Measurements from ENCODE around the gene SEMA5A. TPM values are rescaled to one million over a fixed set of nuclear protein-coding genes. Genes with fewer than 3 reads are reported as not detected.

Gene SEMA5A
- total RNA-seq, 1 donor, result 57.0 TPM

- no peak for TF ChIP-seq CTCF (IDR thresholded peaks at IDR 0.05; ENCODE audit: insufficient read depth, low read length)
- no peak for DNase-seq (ENCODE audit: low read depth)
- no peak overlapping the region for H3K4me3 ChIP-seq (ENCODE audit: low read depth, low read length)
Measured at GRCh38 chr5:9264301-9264700, 281.6 kb downstream of the SEMA5A start.

GRCh38 chr5:9263656-9264055 lies 282.2 kb downstream of the SEMA5A start:
- DNase-seq (ENCODE audit: low read depth), result no peak
- H3K4me3 ChIP-seq (ENCODE audit: low read depth, low read length), result no peak overlapping the region
- TF ChIP-seq CTCF (IDR thresholded peaks at IDR 0.05; ENCODE audit: insufficient read depth, low read length), result no peak

- peak; percentile 71 for DNase-seq (ENCODE audit: low read depth)
- no peak for TF ChIP-seq CTCF (IDR thresholded peaks at IDR 0.05; ENCODE audit: insufficient read depth, low read length)
- no peak overlapping the region for H3K4me3 ChIP-seq (ENCODE audit: low read depth, low read length)
Measured at GRCh38 chr5:9251379-9251980, 294.4 kb downstream of the SEMA5A start.

GRCh38 chr5:9249231-9249630 lies 296.6 kb downstream of the SEMA5A start:
- no peak overlapping the region for H3K4me3 ChIP-seq (ENCODE audit: low read depth, low read length)
- no peak for TF ChIP-seq CTCF (IDR thresholded peaks at IDR 0.05; ENCODE audit: insufficient read depth, low read length)
- no peak for DNase-seq (ENCODE audit: low read depth)

- TF ChIP-seq CTCF (IDR thresholded peaks at IDR 0.05; ENCODE audit: insufficient read depth, low read length), result no peak
- no peak for DNase-seq (ENCODE audit: low read depth)
Measured at GRCh38 chr5:9245071-9245470, 300.8 kb downstream of the SEMA5A start.

GRCh38 chr5:9244417-9244816 lies 301.5 kb downstream of the SEMA5A start:
- no peak overlapping the region for H3K4me3 ChIP-seq (ENCODE audit: low read depth, low read length)
- no peak for TF ChIP-seq CTCF (IDR thresholded peaks at IDR 0.05; ENCODE audit: insufficient read depth, low read length)
- no peak for DNase-seq (ENCODE audit: low read depth)

More at GRCh38 chr5:9245071-9245470, 300.8 kb downstream of the SEMA5A start:
- no peak overlapping the region for H3K4me3 ChIP-seq (ENCODE audit: low read depth, low read length)

Data from fibroblast of the aortic adventitia (primary cell).